HEK293 (cell line): ENCODE data around the gene MMS19.

Experiments used
- CTCF ChIA-PET: fragments of 350-600 bp; formaldehyde crosslinking; extraction: SDS; loops from one replicate; lab custom pipeline; 2021; ENCODE audit warnings: antibody characterized with exemption; lab: Yijun Ruan, JAX
- POLR2A ChIA-PET: fragments of 300-600 bp; formaldehyde crosslinking; extraction: SDS; loops from one replicate; lab custom pipeline; 2020; ENCODE audit warnings: antibody characterized with exemption, inconsistent platforms; lab: Yijun Ruan, JAX
- H3K27ac ChIP-seq: fragments of 200-500 bp; sonication (Bioruptor generic); 2 replicates; pipeline ENCODE4 v1.5.1; 2014; ENCODE audit warnings: low read depth, low read length, control low read depth, inconsistent platforms; ENCODE audit errors: extremely low read depth
- H3K36me3 ChIP-seq, 2 experiments: fragments of 200-500 bp in 1 of 2; sonication (Bioruptor generic) in 1 of 2; 1 replicate in 1 of 2; 2 replicates in 1 of 2; pipeline ENCODE4 v1.5.1; 2014 to 2017; ENCODE audit warnings: inconsistent platforms in 2 of 2, low read length in 2 of 2; ENCODE audit not compliant: control insufficient read depth in 2 of 2, insufficient read depth in 1 of 2
- H3K4me1 ChIP-seq: fragments of 200-500 bp; sonication (Bioruptor generic); 2 replicates; pipeline ENCODE4 v1.5.1; 2014; ENCODE audit warnings: mild to moderate bottlenecking, low read length, inconsistent platforms; ENCODE audit not compliant: control insufficient read depth, insufficient read depth
- H3K4me3 ChIP-seq: 2 replicates; pipeline ENCODE4 v1.5.1; 2011; ENCODE audit warnings: low read depth, mild to moderate bottlenecking, control low read depth, low read length, moderate library complexity
- H3K9me3 ChIP-seq: fragments of 200-500 bp; sonication (Bioruptor generic); 2 replicates; pipeline ENCODE4 v1.5.1; 2014; ENCODE audit warnings: low read depth, low read length, inconsistent platforms; ENCODE audit not compliant: control insufficient read depth, insufficient read depth
- GFI1B ChIP-seq: fragments of 450-650 bp; formaldehyde crosslinking; IDR thresholded peaks from 2 replicates; pipeline ENCODE4 v1.5.1; 2016; ENCODE audit warnings: missing biosample characterization, missing genetic modification characterization
- PATZ1 ChIP-seq: fragments of 450-650 bp; formaldehyde crosslinking; IDR thresholded peaks from 2 replicates; pipeline ENCODE4 v1.5.1; 2016; ENCODE audit warnings: missing biosample characterization, missing genetic modification characterization
- SETDB1 ChIP-seq: IDR thresholded peaks from one replicate; pipeline ENCODE4 v1.6.1; 2017; ENCODE audit warnings: mild to moderate bottlenecking, low read length, moderate library complexity, mixed read lengths; ENCODE audit not compliant: insufficient read length
- YY2 ChIP-seq: fragments of 450-650 bp; formaldehyde crosslinking; IDR thresholded peaks from 2 replicates; pipeline ENCODE4 v1.5.1; 2016; ENCODE audit warnings: missing biosample characterization, missing genetic modification characterization
- ZBTB1 ChIP-seq: fragments of 450-650 bp; formaldehyde crosslinking; IDR thresholded peaks from 2 replicates; pipeline ENCODE4 v1.5.1; 2016; ENCODE audit warnings: missing biosample characterization, missing genetic modification characterization
- ZFP41 ChIP-seq: fragments of 450-650 bp; formaldehyde crosslinking; IDR thresholded peaks from 2 replicates; pipeline ENCODE4 v1.5.1; 2016; ENCODE audit warnings: missing biosample characterization, missing genetic modification characterization, borderline replicate concordance
- ZNF121 ChIP-seq: fragments of 450-650 bp; formaldehyde crosslinking; IDR thresholded peaks from 2 replicates; pipeline ENCODE4 v1.5.1; 2016; ENCODE audit warnings: missing biosample characterization, missing genetic modification characterization
- ZNF280D ChIP-seq: fragments of 450-650 bp; formaldehyde crosslinking; IDR thresholded peaks from 2 replicates; pipeline ENCODE4 v1.5.1; 2016; ENCODE audit warnings: missing biosample characterization, missing genetic modification characterization
- ZNF292 ChIP-seq: fragments of 450-650 bp; formaldehyde crosslinking; IDR thresholded peaks from 2 replicates; pipeline ENCODE4 v1.5.1; 2016; ENCODE audit warnings: low read depth, missing biosample characterization, missing genetic modification characterization, borderline replicate concordance
- ZNF398 ChIP-seq: fragments of 450-650 bp; formaldehyde crosslinking; IDR thresholded peaks from 2 replicates; pipeline ENCODE4 v1.5.1; 2017; ENCODE audit warnings: missing biosample characterization, missing genetic modification characterization
- ZNF433 ChIP-seq: fragments of 450-650 bp; formaldehyde crosslinking; IDR thresholded peaks from 2 replicates; pipeline ENCODE4 v1.5.1; 2016; ENCODE audit warnings: missing biosample characterization, missing genetic modification characterization, low read depth
- ZNF513 ChIP-seq: fragments of 450-650 bp; IDR thresholded peaks from 2 replicates; pipeline ENCODE4 v1.5.1; 2018; ENCODE audit warnings: missing biosample characterization, missing genetic modification characterization
- ZNF544 ChIP-seq: fragments of 450-650 bp; formaldehyde crosslinking; IDR thresholded peaks from 2 replicates; pipeline ENCODE4 v1.5.0; 2017; ENCODE audit warnings: missing biosample characterization, missing genetic modification characterization
- ZNF558 ChIP-seq: fragments of 450-650 bp; formaldehyde crosslinking; IDR thresholded peaks from 2 replicates; pipeline ENCODE4 v1.5.1; 2016; ENCODE audit warnings: missing biosample characterization, missing genetic modification characterization
- ZNF560 ChIP-seq: fragments of 450-650 bp; formaldehyde crosslinking; IDR thresholded peaks from 2 replicates; pipeline ENCODE4 v1.5.1; 2017; ENCODE audit warnings: missing biosample characterization, missing genetic modification characterization, borderline replicate concordance
- ZNF654 ChIP-seq: fragments of 450-650 bp; formaldehyde crosslinking; IDR thresholded peaks from 2 replicates; pipeline ENCODE4 v1.5.1; 2016; ENCODE audit warnings: low read depth, missing biosample characterization, missing genetic modification characterization
- ZNF701 ChIP-seq: fragments of 450-650 bp; formaldehyde crosslinking; IDR thresholded peaks from 2 replicates; pipeline ENCODE4 v1.5.1; 2016; ENCODE audit warnings: missing biosample characterization, missing genetic modification characterization
- ZNF792 ChIP-seq: fragments of 450-650 bp; formaldehyde crosslinking; IDR thresholded peaks from 2 replicates; pipeline ENCODE4 v1.5.1; 2016; ENCODE audit warnings: missing biosample characterization, missing genetic modification characterization
- TF ChIP-seq, protein P1 (sequence below): fragments of 450-650 bp; formaldehyde crosslinking; IDR thresholded peaks from 2 replicates; pipeline ENCODE4 v1.5.1; 2016; ENCODE audit warnings: missing biosample characterization, missing genetic modification characterization
- TF ChIP-seq, protein P2 (sequence below): fragments of 450-650 bp; formaldehyde crosslinking; IDR thresholded peaks from 2 replicates; pipeline ENCODE4 v1.5.1; 2016; ENCODE audit warnings: missing biosample characterization, missing genetic modification characterization
- TF ChIP-seq, protein P3 (sequence below): fragments of 450-650 bp; formaldehyde crosslinking; IDR thresholded peaks from 2 replicates; pipeline ENCODE4 v1.5.1; 2016; ENCODE audit warnings: missing biosample characterization, missing genetic modification characterization
- TF ChIP-seq, protein P4 (sequence below): fragments of 450-650 bp; formaldehyde crosslinking; IDR thresholded peaks from 2 replicates; pipeline ENCODE4 v1.5.0; 2017; ENCODE audit warnings: missing biosample characterization, missing genetic modification characterization, borderline replicate concordance

Gene MMS19

GRCh38 chr10:97435211-97435610 lies 63.0 kb downstream of the MMS19 start (continued):
- TF ChIP-seq ZNF513 (no peak), ZNF398 (tag by site-specific recombination) (no peak), ZBTB1 (tag by site-specific recombination) (no peak), ZNF654 (tag by site-specific recombination) (no peak), PATZ1 (tag by site-specific recombination) (no peak), YY2 (no peak)
- TF ChIP-seq, protein P1, sequence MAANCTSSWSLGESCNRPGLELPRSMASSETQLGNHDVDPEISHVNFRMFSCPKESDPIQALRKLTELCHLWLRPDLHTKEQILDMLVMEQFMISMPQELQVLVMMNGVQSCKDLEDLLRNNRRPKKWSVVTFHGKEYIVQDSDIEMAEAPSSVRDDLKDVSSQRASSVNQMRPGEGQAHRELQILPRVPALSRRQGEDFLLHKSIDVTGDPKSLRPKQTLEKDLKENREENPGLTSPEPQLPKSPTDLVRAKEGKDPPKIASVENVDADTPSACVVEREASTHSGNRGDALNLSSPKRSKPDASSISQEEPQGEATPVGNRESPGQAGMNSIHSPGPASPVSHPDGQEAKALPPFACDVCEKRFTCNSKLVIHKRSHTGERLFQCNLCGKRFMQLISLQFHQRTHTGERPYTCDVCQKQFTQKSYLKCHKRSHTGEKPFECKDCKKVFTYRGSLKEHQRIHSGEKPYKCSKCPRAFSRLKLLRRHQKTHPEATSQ: no peak

GRCh38 chr10:97434557-97434956 lies 63.7 kb downstream of the MMS19 start:
- no peak overlapping the region for H3K27ac ChIP-seq
- ChIA-PET POLR2A (interaction anchor here (0.6 to 2.5 kb wide), 5 partner anchors 11 to 129 kb away, joined by 4 to 11 read pairs (median 5); partner anchors contain the start of genes EXOSC1, RRP12 and ZDHHC16), CTCF (interaction anchor here (0.6 kb wide), 1 partner anchor 117 kb away, joined by 4 read pairs; no protein-coding TSS in a partner anchor)
- no peaks in the 10 kb centered on the region for H3K4me1 ChIP-seq
- peaks cover 73 to 89% of the 10 kb centered on the region in 2 experiments for H3K36me3 ChIP-seq
- H3K4me3 ChIP-seq: no peak overlapping the region
- no peaks in the 10 kb centered on the region for H3K9me3 ChIP-seq
- TF ChIP-seq GFI1B (tag by site-specific recombination) (no peak), ZNF280D (no peak), ZNF792 (tag by site-specific recombination) (no peak), ZNF560 (tag by site-specific recombination) (no peak), ZNF292 (tag by site-specific recombination) (no peak), SETDB1 (no peak), ZFP41 (no peak), ZNF544 (tag by site-specific recombination) (no peak), ZNF121 (no peak), ZNF701 (no peak), ZNF433 (tag by site-specific recombination) (no peak), ZNF558 (tag by site-specific recombination) (no peak)
- TF ChIP-seq, protein P2, sequence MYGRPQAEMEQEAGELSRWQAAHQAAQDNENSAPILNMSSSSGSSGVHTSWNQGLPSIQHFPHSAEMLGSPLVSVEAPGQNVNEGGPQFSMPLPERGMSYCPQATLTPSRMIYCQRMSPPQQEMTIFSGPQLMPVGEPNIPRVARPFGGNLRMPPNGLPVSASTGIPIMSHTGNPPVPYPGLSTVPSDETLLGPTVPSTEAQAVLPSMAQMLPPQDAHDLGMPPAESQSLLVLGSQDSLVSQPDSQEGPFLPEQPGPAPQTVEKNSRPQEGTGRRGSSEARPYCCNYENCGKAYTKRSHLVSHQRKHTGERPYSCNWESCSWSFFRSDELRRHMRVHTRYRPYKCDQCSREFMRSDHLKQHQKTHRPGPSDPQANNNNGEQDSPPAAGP: no peak
- TF ChIP-seq, protein P3, sequence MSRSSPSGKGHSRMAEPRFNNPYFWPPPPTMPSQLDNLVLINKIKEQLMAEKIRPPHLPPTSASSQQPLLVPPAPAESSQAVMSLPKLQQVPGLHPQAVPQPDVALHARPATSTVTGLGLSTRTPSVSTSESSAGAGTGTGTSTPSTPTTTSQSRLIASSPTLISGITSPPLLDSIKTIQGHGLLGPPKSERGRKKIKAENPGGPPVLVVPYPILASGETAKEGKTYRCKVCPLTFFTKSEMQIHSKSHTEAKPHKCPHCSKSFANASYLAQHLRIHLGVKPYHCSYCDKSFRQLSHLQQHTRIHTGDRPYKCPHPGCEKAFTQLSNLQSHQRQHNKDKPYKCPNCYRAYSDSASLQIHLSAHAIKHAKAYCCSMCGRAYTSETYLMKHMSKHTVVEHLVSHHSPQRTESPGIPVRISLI (tag by site-specific recombination): no peak
- TF ChIP-seq, protein P4, sequence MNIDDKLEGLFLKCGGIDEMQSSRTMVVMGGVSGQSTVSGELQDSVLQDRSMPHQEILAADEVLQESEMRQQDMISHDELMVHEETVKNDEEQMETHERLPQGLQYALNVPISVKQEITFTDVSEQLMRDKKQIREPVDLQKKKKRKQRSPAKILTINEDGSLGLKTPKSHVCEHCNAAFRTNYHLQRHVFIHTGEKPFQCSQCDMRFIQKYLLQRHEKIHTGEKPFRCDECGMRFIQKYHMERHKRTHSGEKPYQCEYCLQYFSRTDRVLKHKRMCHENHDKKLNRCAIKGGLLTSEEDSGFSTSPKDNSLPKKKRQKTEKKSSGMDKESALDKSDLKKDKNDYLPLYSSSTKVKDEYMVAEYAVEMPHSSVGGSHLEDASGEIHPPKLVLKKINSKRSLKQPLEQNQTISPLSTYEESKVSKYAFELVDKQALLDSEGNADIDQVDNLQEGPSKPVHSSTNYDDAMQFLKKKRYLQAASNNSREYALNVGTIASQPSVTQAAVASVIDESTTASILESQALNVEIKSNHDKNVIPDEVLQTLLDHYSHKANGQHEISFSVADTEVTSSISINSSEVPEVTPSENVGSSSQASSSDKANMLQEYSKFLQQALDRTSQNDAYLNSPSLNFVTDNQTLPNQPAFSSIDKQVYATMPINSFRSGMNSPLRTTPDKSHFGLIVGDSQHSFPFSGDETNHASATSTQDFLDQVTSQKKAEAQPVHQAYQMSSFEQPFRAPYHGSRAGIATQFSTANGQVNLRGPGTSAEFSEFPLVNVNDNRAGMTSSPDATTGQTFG (tag by site-specific recombination): no peak
